Esophagus squamous epithelium (tissue), 5 donors: ENCODE results near the gene NDUFS2. TPM values are rescaled to one million over a fixed set of nuclear protein-coding genes. Genes with fewer than 3 reads are reported as not detected.
A peak's percentile ranks its signal among the peaks of the same experiment; 100 is the strongest.

Experiments
- DNase-seq: peaks from one replicate; lab custom pipeline; 2025; lab: John Stamatoyannopoulos, UW
- H3K27ac ChIP-seq, 4 donors: fragments of 200-600 bp; sonication (generic); one replicate each; pipeline ENCODE4 v1.5.1; 2016 to 2019; ENCODE audit warnings: mild to moderate bottlenecking in 1 of 4
- H3K27me3 ChIP-seq, 4 donors: fragments of 200-600 bp; sonication (generic); 1 replicate in 3 of 4; 2 replicates in 1 of 4; pipeline versions ENCODE4 v1.5.1 to v1.6.0; 2017 to 2021; ENCODE audit warnings: antibody characterized with exemption in 1 of 4
- H3K36me3 ChIP-seq, 3 donors: fragments of 200-600 bp; sonication (generic); one replicate each; pipeline ENCODE4 v1.5.1; 2016 to 2019
- H3K4me1 ChIP-seq, 3 donors: fragments of 200-600 bp; sonication (generic); one replicate each; pipeline ENCODE4 v1.5.1; 2017 to 2019
- H3K4me3 ChIP-seq, 4 donors: fragments of 200-600 bp; sonication (generic); 1 replicate in 3 of 4; 2 replicates in 1 of 4; pipeline ENCODE4 v1.5.1; 2016 to 2019; ENCODE audit warnings: mild to moderate bottlenecking in 2 of 4, moderate library complexity in 1 of 4
- H3K9me3 ChIP-seq, 3 donors: fragments of 200-600 bp; sonication (generic); one replicate each; pipeline ENCODE4 v1.5.1; 2016 to 2019
- CTCF ChIP-seq, 6 experiments: fragments of 450-650 bp in 4 of 6; fragments of 200-600 bp in 2 of 6; sonication (generic) in 2 of 6; IDR thresholded peaks; one replicate each; pipeline ENCODE4 v1.5.1; 2016 to 2019; ENCODE audit warnings: antibody characterized with exemption in 6 of 6, mild to moderate bottlenecking in 4 of 6, moderate library complexity in 4 of 6
- POLR2A ChIP-seq, 4 donors: fragments of 450-650 bp; IDR thresholded peaks; one replicate each; pipeline ENCODE4 v1.6.1; 2017; ENCODE audit warnings: antibody characterized with exemption in 4 of 4, mild to moderate bottlenecking in 4 of 4, moderate library complexity in 3 of 4
- WGBS, 2 donors: methylation state at CpG; one replicate each; pipeline ENCODE4 v1.1.5; 2018; 5-methylcytosine and 5-hydroxymethylcytosine counted together
- intact Hi-C: fragments of 100-400 bp; cut with DNase I; formaldehyde crosslinking; loops from one replicate; pipeline ENCODE4 v1.15.0; 2022
- total RNA-seq, 4 donors: library from RNA; depleted of rRNA; stranded (reverse); fragments of >200 nt; gene quantifications; one replicate each; pipeline ENCODE4 v1.1.0, GENCODE V29; 2016
- donor health status: DM: yes; HTN: yes; CAD: no.

NDUFS2 gene
- total RNA-seq, 4 donors from 2014 or later, result 77.7 to 140 (median 93.7) TPM

GRCh38 chr1:161217831-161218230, 15.7 kb downstream of the NDUFS2 start:
- no peak for DNase-seq
- Histone ChIP-seq H3K27me3 (no peaks in the 10 kb centered on the region), H3K4me3 (peak overlapping the region in 2 of 4 donors; percentile 4 to 5), H3K36me3 (peaks cover 14 to 27% (median 19%) of the 10 kb centered on the region in 3 donors), H3K9me3 (no peaks in the 10 kb centered on the region), H3K27ac (peak overlapping the region in 3 of 4 donors; percentile 44 to 73 (median 67)), H3K4me1 (no peaks in the 10 kb centered on the region)
- 30 to 64% methylated on average over 2 to 6 of the region's 6 CpGs for WGBS, 2 donors
- intact Hi-C loops, result no loop called here
- TF ChIP-seq CTCF (IDR thresholded peaks at IDR 0.05), result no peak
- no peak for TF ChIP-seq POLR2A (IDR thresholded peaks at IDR 0.05)

- 63 to 88% methylated on average over 4 to 8 of the region's 8 CpGs for WGBS, 2 donors
- H3K4me1 ChIP-seq, result no peaks in the 10 kb centered on the region
- intact Hi-C loops, result no loop called here
- no peaks in the 10 kb centered on the region for H3K9me3 ChIP-seq
- TF ChIP-seq POLR2A (IDR thresholded peaks at IDR 0.05), result no peak
- H3K27me3 ChIP-seq, result no peaks in the 10 kb centered on the region
- peaks cover 9 to 20% (median 13%) of the 10 kb centered on the region in 3 donors for H3K36me3 ChIP-seq
- no peak for DNase-seq
- no peak overlapping the region for H3K4me3 ChIP-seq
- H3K27ac ChIP-seq, result no peak overlapping the region
Observed at GRCh38 chr1:161218301-161219077, 16.3 kb downstream of the NDUFS2 start.

GRCh38 chr1:161219078-161219892, 17.1 kb downstream of the NDUFS2 start:
- intact Hi-C loops, result no loop called here
- H3K4me1 ChIP-seq, result no peaks in the 10 kb centered on the region
- DNase-seq, result no peak
- 85 to 90% methylated on average over 4 to 5 of the region's 5 CpGs for WGBS, 2 donors
- H3K36me3 ChIP-seq, result peaks cover under 1 to 12% (median 5%) of the 10 kb centered on the region in 3 donors
- H3K9me3 ChIP-seq, result no peaks in the 10 kb centered on the region
- no peaks in the 10 kb centered on the region for H3K27me3 ChIP-seq
- TF ChIP-seq CTCF (IDR thresholded peaks at IDR 0.05) (no peak), POLR2A (IDR thresholded peaks at IDR 0.05) (no peak)
- no peak overlapping the region for H3K4me3 ChIP-seq
- H3K27ac ChIP-seq, result no peak overlapping the region

GRCh38 chr1:161220002-161220401, 17.8 kb downstream of the NDUFS2 start:
- Histone ChIP-seq H3K4me1 (peaks cover under 1 to 5% (median 2%) of the 10 kb centered on the region in 3 donors), H3K36me3 (peaks cover 0 to 5% (median 0%) of the 10 kb centered on the region in 3 donors), H3K27me3 (no peaks in the 10 kb centered on the region), H3K4me3 (no peak overlapping the region), H3K9me3 (no peaks in the 10 kb centered on the region), H3K27ac (no peak overlapping the region)
- TF ChIP-seq POLR2A (IDR thresholded peaks at IDR 0.05), result no peak
- no peak for TF ChIP-seq CTCF (IDR thresholded peaks at IDR 0.05)
- no peak for DNase-seq
- 82 to 84% methylated on average over 5 of the region's 5 CpGs for WGBS, 2 donors
- intact Hi-C loops, result loop anchor here (10.0 kb wide), 1 partner anchor 155 kb away; no protein-coding TSS in a partner anchor

GRCh38 chr1:161222175-161223019, 20.2 kb downstream of the NDUFS2 start:
- Histone ChIP-seq H3K4me3 (no peak overlapping the region), H3K27ac (no peak overlapping the region), H3K4me1 (peaks cover 18 to 25% (median 18%) of the 10 kb centered on the region in 3 donors), H3K27me3 (no peaks in the 10 kb centered on the region), H3K36me3 (no peaks in the 10 kb centered on the region), H3K9me3 (no peaks in the 10 kb centered on the region)
- DNase-seq, result no peak
- TF ChIP-seq CTCF (IDR thresholded peaks at IDR 0.05) (no peak), POLR2A (IDR thresholded peaks at IDR 0.05) (no peak)
- WGBS, 2 donors, result 68 to 73% methylated on average over 5 of the region's 6 CpGs
- intact Hi-C loops, result loop anchor here (10.0 kb wide), 1 partner anchor 152 kb away; no protein-coding TSS in a partner anchor
